GM19193 (cell line): ENCODE results near the gene HS2ST1.

ENCODE experiments used
- POLR2A ChIP-seq: IDR thresholded peaks from 4 replicates; pipeline ENCODE4 v1.6.1; 2011; ENCODE audit not compliant: insufficient read depth, insufficient read length; ENCODE audit errors: extremely low read depth

Gene HS2ST1

DNA sequence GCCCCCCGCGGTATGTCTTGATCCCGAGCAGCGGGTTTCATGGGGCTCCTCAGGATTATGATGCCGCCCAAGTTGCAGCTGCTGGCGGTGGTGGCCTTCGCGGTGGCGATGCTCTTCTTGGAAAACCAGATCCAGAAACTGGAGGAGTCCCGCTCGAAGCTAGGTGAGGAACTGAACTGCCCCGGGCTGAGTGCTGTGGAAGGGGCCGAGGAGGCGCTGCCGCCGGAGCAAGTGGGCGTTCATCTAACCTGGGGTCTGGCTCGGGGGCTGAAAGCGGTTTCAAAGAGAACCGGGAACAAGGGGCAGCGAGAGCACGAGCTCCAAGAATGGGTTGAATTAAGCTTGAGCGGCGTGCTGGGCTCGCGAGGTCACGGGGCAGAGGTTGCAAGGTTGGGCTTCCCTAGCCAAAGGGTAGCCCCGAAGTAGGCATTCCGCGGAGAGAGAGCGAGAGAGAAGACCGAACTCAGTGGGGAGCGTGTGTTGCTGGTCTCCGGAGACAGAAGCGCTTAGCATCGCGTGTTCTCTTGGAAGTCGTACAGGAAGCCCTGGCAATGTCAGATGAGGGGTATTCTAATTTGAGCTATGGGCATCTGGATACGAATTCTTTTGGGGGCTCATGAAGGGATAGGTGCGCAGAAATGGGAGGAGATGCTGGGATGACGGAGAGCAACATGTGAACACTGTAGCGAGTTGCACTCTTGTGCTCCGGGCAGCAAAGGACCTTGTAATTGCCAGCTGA lies 732 bp downstream of the HS2ST1 start:
- TF ChIP-seq POLR2A, result no peak

GRCh38 chr1:86915737-86916235 lies 1.4 kb downstream of the HS2ST1 start:
- no peak for TF ChIP-seq POLR2A

DNA sequence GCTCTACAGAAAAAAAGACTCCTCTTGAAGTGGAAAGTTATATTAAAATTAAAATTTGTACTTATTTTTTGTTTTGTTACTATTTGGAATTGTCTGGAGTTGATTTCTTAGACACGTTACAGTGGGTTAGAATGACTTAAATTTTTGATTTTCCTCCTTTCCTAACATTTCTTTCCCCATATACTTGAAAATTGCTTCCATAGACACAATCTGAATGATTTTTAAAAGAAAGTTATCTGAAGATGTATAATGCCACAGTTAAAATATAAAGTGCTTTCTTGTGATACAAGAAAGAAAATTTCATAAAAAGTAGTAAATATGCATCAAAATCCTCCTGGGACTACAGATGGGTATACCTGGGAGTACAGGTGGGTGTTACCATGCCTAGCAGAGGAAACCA lies 2.3 kb downstream of the HS2ST1 start:
- no peak for TF ChIP-seq POLR2A

DNA sequence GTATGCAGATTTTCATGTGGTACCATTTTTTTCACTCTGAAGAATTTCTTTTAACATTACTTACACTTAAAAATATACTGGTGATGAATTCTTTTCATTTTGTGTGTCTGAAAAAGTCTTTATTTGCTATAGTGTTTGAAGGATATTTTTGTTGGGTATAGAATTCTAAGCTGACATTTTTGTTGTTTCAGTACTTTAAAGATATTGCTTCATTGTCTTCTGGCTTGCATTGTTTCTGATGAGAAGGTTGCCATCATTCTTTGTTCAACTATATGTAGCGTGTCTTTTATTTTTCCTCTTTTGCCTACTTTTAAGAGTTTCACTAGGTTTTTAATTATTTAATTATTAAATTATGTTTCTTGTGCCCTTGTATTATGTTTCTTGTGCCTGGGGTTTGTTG lies 8.0 kb downstream of the HS2ST1 start:
- TF ChIP-seq POLR2A, result no peak

- no peak for TF ChIP-seq POLR2A
Observed at GRCh38 chr1:86924324-86924960, 10.0 kb downstream of the HS2ST1 start.

DNA sequence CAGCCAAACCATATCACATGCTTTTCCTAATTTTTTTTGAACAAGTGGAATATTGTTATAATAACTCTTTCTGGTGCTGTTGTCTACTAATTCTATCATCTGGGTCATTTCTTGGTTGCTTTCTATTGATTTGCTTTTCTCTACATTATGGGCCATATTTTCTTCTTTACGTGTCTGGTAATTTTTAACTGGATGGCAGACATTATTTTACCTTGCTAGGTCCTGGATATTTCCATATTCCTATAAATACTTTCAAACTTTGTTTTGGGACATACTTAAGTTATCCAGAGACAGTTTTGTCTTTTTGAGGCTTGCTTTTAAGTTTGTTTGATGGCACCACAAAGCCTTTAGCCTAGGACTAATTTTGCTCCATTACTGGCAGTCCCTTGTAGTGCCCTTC lies 11.3 kb downstream of the HS2ST1 start:
- no peak for TF ChIP-seq POLR2A

DNA sequence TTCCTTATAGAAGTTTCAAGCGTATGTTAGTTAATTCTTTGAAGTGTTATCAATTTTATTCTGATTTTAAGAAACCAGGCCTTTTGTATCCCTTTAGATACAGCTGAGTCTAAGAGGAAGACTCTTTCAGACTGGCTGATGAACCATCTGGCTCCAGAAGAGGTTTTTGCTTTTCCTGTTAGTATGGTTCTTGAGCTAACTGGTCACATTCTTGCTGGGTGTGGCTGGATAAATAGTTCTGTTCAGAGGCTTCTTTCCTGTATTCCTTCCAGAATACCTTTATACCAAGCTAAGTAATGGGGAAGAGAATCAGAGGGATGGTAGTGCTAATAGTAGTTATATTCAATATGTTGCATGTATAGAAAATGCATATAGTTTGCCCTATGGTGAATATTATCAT lies 12.4 kb downstream of the HS2ST1 start:
- no peak for TF ChIP-seq POLR2A

DNA sequence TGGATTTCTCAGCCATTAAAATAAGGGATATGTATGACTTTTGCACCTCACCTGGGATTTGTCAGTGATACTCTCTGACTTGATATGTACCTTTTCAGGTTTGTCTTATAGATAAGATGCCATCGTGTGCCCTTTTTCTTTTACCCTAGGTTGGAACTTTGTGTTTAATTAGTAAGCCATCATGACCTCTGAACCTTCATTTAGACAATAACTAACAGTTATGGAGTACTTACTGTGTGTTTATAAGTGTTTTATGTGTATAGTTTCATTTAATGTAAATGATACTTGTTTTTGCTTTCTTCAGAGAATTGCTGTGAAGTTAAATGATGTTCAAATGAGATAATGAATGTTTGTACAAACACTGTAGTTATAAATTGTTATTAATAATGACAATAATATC lies 14.4 kb downstream of the HS2ST1 start:
- TF ChIP-seq POLR2A, result no peak

GRCh38 chr1:86933051-86933450 lies 18.6 kb downstream of the HS2ST1 start:
- no peak for TF ChIP-seq POLR2A

GRCh38 chr1:86933562-86934377 lies 19.3 kb downstream of the HS2ST1 start:
- TF ChIP-seq POLR2A, result no peak

DNA sequence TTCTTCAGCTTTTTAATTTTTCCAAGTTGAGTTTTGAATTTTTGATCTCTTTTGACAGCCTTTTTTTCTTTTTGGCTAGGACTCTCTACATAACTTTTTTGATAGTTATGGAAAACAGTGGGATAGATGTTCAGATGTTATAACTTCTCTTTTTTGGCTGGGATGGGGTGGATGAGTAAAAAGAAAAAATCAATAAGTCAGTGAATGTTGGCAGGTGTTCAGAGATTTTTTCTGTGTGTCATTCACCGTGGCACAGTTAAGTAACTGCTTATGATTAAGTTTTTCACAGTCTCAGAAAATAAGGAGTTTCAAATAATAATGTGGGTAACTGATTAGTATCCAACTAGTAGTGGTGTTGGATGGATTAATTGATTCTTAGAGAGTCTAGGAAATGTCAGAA lies 24.0 kb downstream of the HS2ST1 start:
- no peak for TF ChIP-seq POLR2A

- no peak for TF ChIP-seq POLR2A
Observed at GRCh38 chr1:86938855-86939254, 24.4 kb downstream of the HS2ST1 start.

- no peak for TF ChIP-seq POLR2A
Observed at GRCh38 chr1:86939406-86939805, 25.0 kb downstream of the HS2ST1 start.

DNA sequence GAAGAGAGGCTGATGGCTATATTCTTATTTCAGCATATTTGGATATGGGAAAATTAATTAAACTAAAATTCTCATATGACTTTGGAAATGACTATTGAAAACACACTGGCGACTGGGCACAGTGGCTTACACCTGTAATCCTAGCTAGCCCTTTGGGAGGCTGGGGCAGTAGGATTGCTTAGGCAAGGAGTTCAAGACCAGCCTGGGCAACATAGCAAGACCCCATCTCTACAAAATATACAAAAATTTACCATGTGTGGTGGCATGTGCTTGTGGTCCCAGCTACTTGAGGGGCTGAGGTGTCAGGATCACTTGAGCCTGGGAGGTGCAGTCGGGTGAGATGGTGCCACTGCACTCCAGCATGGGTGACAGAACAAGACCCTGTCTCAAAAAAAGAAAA lies 26.2 kb downstream of the HS2ST1 start:
- TF ChIP-seq POLR2A, result no peak

DNA sequence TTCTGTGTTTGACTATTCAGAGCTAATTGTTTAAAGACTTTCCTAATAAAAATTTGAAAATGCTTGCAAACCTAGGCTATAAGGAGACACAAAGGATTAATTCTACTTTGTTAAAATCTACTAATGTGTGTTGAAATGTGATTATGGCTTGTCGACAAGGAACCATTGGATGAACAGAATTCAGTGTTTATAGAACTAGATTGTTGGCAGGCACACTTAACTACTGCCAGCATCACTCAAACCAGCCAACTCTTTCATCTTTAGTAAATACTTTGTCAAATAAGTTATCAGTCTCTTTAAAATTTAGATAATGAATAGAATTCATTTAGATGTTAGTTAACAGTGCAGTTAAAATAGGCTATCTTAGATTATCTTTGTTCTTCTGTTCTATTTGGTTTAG lies 27.6 kb downstream of the HS2ST1 start:
- no peak for TF ChIP-seq POLR2A
